Measurements from ENCODE around the gene SLC22A1. TPM values are rescaled to one million over a fixed set of nuclear protein-coding genes. Genes with fewer than 3 reads are reported as not detected.

Gene SLC22A1
- 2.2 TPM for polyA plus RNA-seq (2013, experiment 1 of 2)
- 2.0 TPM for polyA plus RNA-seq (2013, experiment 2 of 2)

- Histone ChIP-seq H2BK120ac (ENCODE audit: low read depth, low read length) (no peak within 1 kb of the TSS), H3K79me1 (replicated peaks; ENCODE audit: low read length, poor library complexity, severe bottlenecking) (no peaks in the 10 kb centered on the region)
- 92% methylated on average over 8 of the region's 8 CpGs for WGBS
These were observed at the start of gene SLC22A1 for GRCh38 chr6:160121558-160121957. Gene SLC22A1 (plus strand): TSS chr6:160121815. CDS start chr6:160121936, 121 bp downstream.

GRCh38 chr6:160073272-160073671, 48.3 kb upstream of the SLC22A1 start:
- DNase-seq = no peak
- Histone ChIP-seq H3K79me1 (replicated peaks; ENCODE audit: low read length, poor library complexity, severe bottlenecking) (peaks cover 36% of the 10 kb centered on the region), H3K36me3 (ENCODE audit: control insufficient read depth in 1 of 2, insufficient read depth in 2 of 2, low read depth in 1 of 2, low read length in 2 of 2) (peaks cover 77 to 97% of the 10 kb centered on the region in 2 experiments), H3K18ac (ENCODE audit: low read depth in 1 of 2, low read length in 2 of 2) (no peak overlapping the region), H3K4me1 (ENCODE audit: control insufficient read depth, insufficient read depth, low read depth, low read length) (no peaks in the 10 kb centered on the region), H2BK15ac (ENCODE audit: low read depth, poor library complexity, severe bottlenecking) (no peak overlapping the region), H4K8ac (ENCODE audit: low read length) (no peak overlapping the region), H3K4me3 (ENCODE audit: insufficient read depth in 1 of 2, low read depth in 1 of 2, low read length in 2 of 2) (no peak overlapping the region), H3K4ac (ENCODE audit: low read depth in 1 of 2, low read length in 2 of 2) (no peak overlapping the region), H3K27me3 (ENCODE audit: control insufficient read depth in 1 of 2, insufficient read depth in 1 of 2, low read length in 2 of 2) (no peaks in the 10 kb centered on the region), H3K14ac (ENCODE audit: low read length in 2 of 2) (no peak overlapping the region), H3K27ac (ENCODE audit: low read length, poor library complexity, severe bottlenecking) (no peak overlapping the region), H2BK5ac (ENCODE audit: low read depth, low read length, poor library complexity, severe bottlenecking) (no peak overlapping the region), H3K9ac (ENCODE audit: low read length) (no peak overlapping the region), H3K9me3 (ENCODE audit: control insufficient read depth, low read length) (no peaks in the 10 kb centered on the region), H2AFZ (ENCODE audit: low read depth, low read length) (no peak overlapping the region), H3K4me2 (ENCODE audit: low read length, poor library complexity, severe bottlenecking) (no peak overlapping the region), H2BK12ac (ENCODE audit: low read length in 2 of 2) (no peak overlapping the region), H2AK5ac (ENCODE audit: low read length, severe bottlenecking) (no peak overlapping the region), H3K23ac (ENCODE audit: low read length in 2 of 2) (no peak overlapping the region), H2BK120ac (ENCODE audit: low read depth, low read length) (no peak overlapping the region), H4K91ac (ENCODE audit: low read length) (no peak overlapping the region)
- 98% methylated on average over 8 of the region's 9 CpGs for WGBS

More at GRCh38 chr6:160121558-160121957, at the start of gene SLC22A1:
- Histone ChIP-seq H3K4ac (ENCODE audit: low read depth in 1 of 2, low read length in 2 of 2) (no peak within 1 kb of the TSS), H2BK12ac (ENCODE audit: low read length in 2 of 2) (no peak within 1 kb of the TSS), H3K27ac (ENCODE audit: low read length, poor library complexity, severe bottlenecking) (no peak within 1 kb of the TSS), H4K8ac (ENCODE audit: low read length) (no peak within 1 kb of the TSS), H3K9ac (ENCODE audit: low read length) (no peak within 1 kb of the TSS), H2AK5ac (ENCODE audit: low read length, severe bottlenecking) (no peak within 1 kb of the TSS), H3K27me3 (ENCODE audit: control insufficient read depth in 1 of 2, insufficient read depth in 1 of 2, low read length in 2 of 2) (no peaks in the 10 kb centered on the region), H3K4me3 (ENCODE audit: insufficient read depth in 1 of 2, low read depth in 1 of 2, low read length in 2 of 2) (no peak within 1 kb of the TSS), H2AFZ (ENCODE audit: low read depth, low read length) (no peak within 1 kb of the TSS), H2BK15ac (ENCODE audit: low read depth, poor library complexity, severe bottlenecking) (no peak within 1 kb of the TSS), H3K4me2 (ENCODE audit: low read length, poor library complexity, severe bottlenecking) (no peak within 1 kb of the TSS), H4K91ac (ENCODE audit: low read length) (no peak within 1 kb of the TSS), H3K9me3 (ENCODE audit: control insufficient read depth, low read length) (no peaks in the 10 kb centered on the region), H3K18ac (ENCODE audit: low read depth in 1 of 2, low read length in 2 of 2) (no peak within 1 kb of the TSS), H3K14ac (ENCODE audit: low read length in 2 of 2) (no peak within 1 kb of the TSS), H3K23ac (ENCODE audit: low read length in 2 of 2) (no peak within 1 kb of the TSS), H2BK5ac (ENCODE audit: low read depth, low read length, poor library complexity, severe bottlenecking) (no peak within 1 kb of the TSS), H3K36me3 (ENCODE audit: control insufficient read depth in 1 of 2, insufficient read depth in 2 of 2, low read depth in 1 of 2, low read length in 2 of 2) (peaks cover 14 to 38% of the 10 kb centered on the region in 2 experiments), H3K4me1 (ENCODE audit: control insufficient read depth, insufficient read depth, low read depth, low read length) (peaks cover 2% of the 10 kb centered on the region)
- no peak for DNase-seq

GRCh38 chr6:160076009-160076408, 45.6 kb upstream of the SLC22A1 start:
- Histone ChIP-seq H2AK5ac (ENCODE audit: low read length, severe bottlenecking) (no peak overlapping the region), H2BK12ac (ENCODE audit: low read length in 2 of 2) (no peak overlapping the region), H3K9me3 (ENCODE audit: control insufficient read depth, low read length) (no peaks in the 10 kb centered on the region), H3K79me1 (replicated peaks; ENCODE audit: low read length, poor library complexity, severe bottlenecking) (peaks cover 41% of the 10 kb centered on the region), H4K91ac (ENCODE audit: low read length) (no peak overlapping the region), H3K27me3 (ENCODE audit: control insufficient read depth in 1 of 2, insufficient read depth in 1 of 2, low read length in 2 of 2) (no peaks in the 10 kb centered on the region), H3K23ac (ENCODE audit: low read length in 2 of 2) (no peak overlapping the region), H3K18ac (ENCODE audit: low read depth in 1 of 2, low read length in 2 of 2) (no peak overlapping the region), H2BK5ac (ENCODE audit: low read depth, low read length, poor library complexity, severe bottlenecking) (no peak overlapping the region), H3K9ac (ENCODE audit: low read length) (no peak overlapping the region), H2BK15ac (ENCODE audit: low read depth, poor library complexity, severe bottlenecking) (no peak overlapping the region), H3K4me2 (ENCODE audit: low read length, poor library complexity, severe bottlenecking) (no peak overlapping the region), H3K4me1 (ENCODE audit: control insufficient read depth, insufficient read depth, low read depth, low read length) (no peaks in the 10 kb centered on the region), H3K36me3 (ENCODE audit: control insufficient read depth in 1 of 2, insufficient read depth in 2 of 2, low read depth in 1 of 2, low read length in 2 of 2) (peaks cover 75 to 95% of the 10 kb centered on the region in 2 experiments), H3K4me3 (ENCODE audit: insufficient read depth in 1 of 2, low read depth in 1 of 2, low read length in 2 of 2) (no peak overlapping the region), H3K4ac (ENCODE audit: low read depth in 1 of 2, low read length in 2 of 2) (no peak overlapping the region), H2BK120ac (ENCODE audit: low read depth, low read length) (no peak overlapping the region), H3K14ac (ENCODE audit: low read length in 2 of 2) (no peak overlapping the region), H2AFZ (ENCODE audit: low read depth, low read length) (no peak overlapping the region), H3K27ac (ENCODE audit: low read length, poor library complexity, severe bottlenecking) (no peak overlapping the region), H4K8ac (ENCODE audit: low read length) (no peak overlapping the region)
- 100% methylated on average over 4 of the region's 5 CpGs for WGBS
- no peak for DNase-seq

GRCh38 chr6:160077024-160077423, 44.6 kb upstream of the SLC22A1 start:
- Histone ChIP-seq H3K4me2 (ENCODE audit: low read length, poor library complexity, severe bottlenecking) (no peak overlapping the region), H3K9me3 (ENCODE audit: control insufficient read depth, low read length) (no peaks in the 10 kb centered on the region), H3K4me1 (ENCODE audit: control insufficient read depth, insufficient read depth, low read depth, low read length) (no peaks in the 10 kb centered on the region), H2BK15ac (ENCODE audit: low read depth, poor library complexity, severe bottlenecking) (no peak overlapping the region), H2BK5ac (ENCODE audit: low read depth, low read length, poor library complexity, severe bottlenecking) (no peak overlapping the region), H3K4ac (ENCODE audit: low read depth in 1 of 2, low read length in 2 of 2) (no peak overlapping the region), H2BK12ac (ENCODE audit: low read length in 2 of 2) (no peak overlapping the region), H3K27ac (ENCODE audit: low read length, poor library complexity, severe bottlenecking) (no peak overlapping the region), H4K91ac (ENCODE audit: low read length) (no peak overlapping the region), H3K14ac (ENCODE audit: low read length in 2 of 2) (no peak overlapping the region), H3K23ac (ENCODE audit: low read length in 2 of 2) (no peak overlapping the region), H4K8ac (ENCODE audit: low read length) (no peak overlapping the region), H3K79me1 (replicated peaks; ENCODE audit: low read length, poor library complexity, severe bottlenecking) (peaks cover 39% of the 10 kb centered on the region), H2BK120ac (ENCODE audit: low read depth, low read length) (no peak overlapping the region), H3K4me3 (ENCODE audit: insufficient read depth in 1 of 2, low read depth in 1 of 2, low read length in 2 of 2) (no peak overlapping the region), H2AFZ (ENCODE audit: low read depth, low read length) (no peak overlapping the region), H3K36me3 (ENCODE audit: control insufficient read depth in 1 of 2, insufficient read depth in 2 of 2, low read depth in 1 of 2, low read length in 2 of 2) (peaks cover 69 to 95% of the 10 kb centered on the region in 2 experiments), H3K27me3 (ENCODE audit: control insufficient read depth in 1 of 2, insufficient read depth in 1 of 2, low read length in 2 of 2) (no peaks in the 10 kb centered on the region), H2AK5ac (ENCODE audit: low read length, severe bottlenecking) (no peak overlapping the region), H3K9ac (ENCODE audit: low read length) (peak overlapping the region; percentile 21), H3K18ac (ENCODE audit: low read depth in 1 of 2, low read length in 2 of 2) (no peak overlapping the region)
- WGBS = 94% methylated on average over 5 of the region's 5 CpGs
- DNase-seq = no peak

All from mesenchymal stem cell (in vitro differentiated cells and primary cell).